GM18861 (cell line): ENCODE results near the gene CEP152.

Experiments
- ATAC-seq: cut with Tn5 transposase; IDR thresholded peaks from one replicate; pipeline ENCODE4 v1.9.1; 2021; ENCODE audit not compliant: unreplicated experiment

CEP152 gene

GRCh38 chr15:48705381-48705780 is 105.5 kb downstream of the CEP152 start:
- no peak for ATAC-seq

DNA sequence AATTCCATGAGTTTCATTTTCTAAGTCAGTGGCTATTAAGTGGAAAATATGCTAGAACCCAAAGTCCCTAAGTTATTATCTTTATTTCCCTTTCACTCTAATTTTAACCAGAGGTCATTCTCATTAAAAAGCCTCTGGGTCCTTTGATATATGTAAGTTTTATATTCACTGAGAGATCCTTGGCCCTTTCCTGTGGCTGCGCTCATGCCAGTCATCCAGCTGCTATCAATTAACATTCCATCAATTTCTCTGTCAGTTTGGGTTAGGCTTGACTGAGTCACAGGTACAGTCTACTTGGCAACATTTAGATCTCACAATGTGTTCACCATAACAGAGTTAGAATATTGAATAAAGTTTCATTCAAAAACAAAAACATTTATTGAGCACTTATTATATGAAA is 107.3 kb downstream of the CEP152 start:
- no peak for ATAC-seq

DNA sequence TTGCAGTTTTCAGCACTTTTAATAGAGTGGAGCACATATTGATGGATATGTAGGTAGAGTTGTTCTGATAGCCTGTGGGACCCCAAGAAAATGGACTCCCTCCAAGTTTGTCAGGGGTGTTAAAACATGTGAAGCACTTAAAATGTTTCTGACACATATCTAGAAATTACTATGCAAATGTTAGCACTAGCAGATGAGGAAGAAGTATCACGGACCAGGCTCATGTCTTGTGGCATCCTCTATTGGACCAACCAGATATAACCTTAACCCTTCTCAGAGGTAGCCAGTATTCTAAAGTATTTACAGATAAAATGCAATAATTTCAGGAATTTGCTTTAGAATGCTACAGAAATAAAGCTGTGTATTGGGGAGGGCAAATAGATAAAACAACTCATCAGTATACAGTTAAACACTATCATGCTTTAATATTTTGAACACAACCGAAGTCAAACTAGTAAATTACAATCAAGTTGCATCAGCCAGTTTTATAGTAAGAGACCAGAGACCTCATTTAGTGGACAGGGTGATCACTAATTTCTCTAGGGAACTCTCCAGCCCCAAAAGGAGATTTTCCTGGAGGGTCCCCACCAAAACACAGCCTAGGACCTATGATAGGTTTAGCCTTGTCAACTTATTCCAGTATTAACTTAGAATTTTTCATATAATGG is 108.2 kb downstream of the CEP152 start:
- ATAC-seq, result no peak

- no peak for ATAC-seq
Observed at GRCh38 chr15:48696627-48697312, 114.1 kb downstream of the CEP152 start.

DNA sequence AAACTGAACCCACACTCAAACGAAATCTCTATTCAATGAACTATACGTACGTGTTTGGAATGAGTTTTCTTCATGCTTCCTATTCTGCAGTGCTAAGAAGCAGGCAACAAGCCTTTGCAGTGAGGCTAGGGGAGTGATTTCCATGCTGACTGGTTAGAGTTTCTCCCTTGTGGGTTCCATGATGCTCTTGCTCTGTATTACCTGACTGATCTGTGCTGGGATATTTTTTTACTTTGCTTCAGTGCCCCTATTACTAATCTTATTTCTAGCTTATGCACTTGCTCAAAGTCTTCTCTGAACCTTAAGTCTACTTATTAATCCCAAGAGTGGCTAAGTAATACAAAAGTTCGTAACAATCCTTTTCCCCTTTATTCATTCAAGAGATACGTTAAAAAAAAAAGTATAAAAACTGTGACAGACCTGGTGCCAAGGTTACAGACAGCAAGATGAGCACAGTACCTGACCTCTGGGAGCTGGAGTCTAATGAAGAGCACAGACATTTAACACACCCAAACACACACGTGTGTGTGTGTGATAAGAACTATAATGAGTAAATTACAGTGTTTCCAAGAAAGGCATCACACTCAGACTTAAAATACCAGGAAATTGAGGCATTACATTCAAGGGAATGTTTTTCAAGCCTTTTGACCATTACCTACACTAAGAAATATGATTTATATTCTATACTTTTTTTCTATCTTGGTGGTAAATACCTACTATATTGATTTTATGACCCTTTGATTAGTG is 114.9 kb downstream of the CEP152 start:
- ATAC-seq, result no peak

DNA sequence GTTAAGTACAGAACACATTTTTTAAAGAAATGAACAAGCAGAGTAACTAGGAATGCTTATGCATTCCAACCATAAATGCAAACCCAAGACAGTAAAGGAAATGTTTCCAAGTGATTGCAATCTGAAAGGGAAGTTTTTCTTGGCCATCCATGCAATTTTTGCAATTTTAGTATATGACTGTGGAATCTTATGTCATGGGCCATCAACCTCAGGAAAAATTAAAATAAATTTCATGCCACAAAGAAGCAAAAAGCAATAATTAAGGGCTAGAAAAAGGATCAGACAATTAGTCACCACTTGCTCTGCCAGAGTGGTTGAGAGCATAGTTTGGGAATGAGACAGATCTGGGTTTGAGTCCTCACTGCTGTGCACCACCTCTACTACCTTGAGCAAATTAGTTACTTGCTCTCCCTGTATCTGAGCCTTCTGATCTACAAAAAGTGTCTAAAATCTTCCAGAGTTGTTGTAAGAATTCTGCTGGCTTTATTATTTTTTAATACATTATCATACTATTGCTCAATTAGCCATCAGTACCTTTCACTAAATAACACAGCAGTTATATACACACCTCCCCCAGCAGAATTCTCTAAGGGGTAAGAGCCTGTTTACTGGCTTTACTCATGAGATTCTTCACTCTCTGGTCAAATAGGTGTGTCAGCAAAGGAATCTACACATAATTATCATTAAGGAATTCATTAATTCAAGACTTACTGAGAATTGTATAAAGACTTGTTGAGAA is 115.6 kb downstream of the CEP152 start:
- no peak for ATAC-seq

GRCh38 chr15:48693484-48693883 is 117.4 kb downstream of the CEP152 start:
- no peak for ATAC-seq

DNA sequence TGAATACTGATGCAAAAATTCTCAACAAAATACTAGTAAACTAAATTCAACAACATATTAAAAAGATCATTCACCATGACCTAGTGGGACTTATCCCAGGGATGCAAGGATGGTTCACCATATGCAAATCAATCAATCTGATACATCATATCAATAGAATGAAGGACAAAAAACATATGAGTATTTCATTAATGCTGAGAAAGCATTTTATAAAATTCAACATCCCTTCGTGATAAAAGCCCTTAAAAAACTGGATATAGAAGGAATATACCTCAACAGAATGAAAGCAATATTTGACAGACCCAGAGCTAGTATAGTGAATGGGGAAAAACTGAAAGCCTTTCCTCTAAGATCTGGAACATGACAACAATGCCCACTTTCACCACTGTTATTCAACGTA is 122.4 kb downstream of the CEP152 start:
- ATAC-seq, result no peak
